NT2/D1 (cell line): ENCODE data around the gene FMN1.

ENCODE experiments used
- YY1 ChIP-seq: IDR thresholded peaks from 2 replicates; pipeline ENCODE4 v1.6.1; 2011; ENCODE audit not compliant: insufficient read length, insufficient read depth
- ZNF274 ChIP-seq: IDR thresholded peaks from 2 replicates; pipeline ENCODE4 v1.6.1; 2011; ENCODE audit warnings: mild to moderate bottlenecking, low read depth, low read length

GRCh38 chr15:32787949-32788348 lies 406.6 kb downstream of the FMN1 start:
- TF ChIP-seq YY1 (no peak), ZNF274 (no peak)
